Urothelium cell line (cell line): ENCODE results near the gene VSTM2A.

Experiments used
- DNase-seq: peaks from one replicate; pipeline ENCODE4 v3.0.0; 2011; ENCODE audit warnings: low spot score, mixed read lengths
- FAIRE-seq: peaks from 2 replicates; lab custom pipeline; 2011; peaks lifted over from hg19 to GRCh38; lab: Jason Lieb, UNC

Gene VSTM2A

GRCh38 chr7:54596747-54597146, 54.6 kb downstream of the VSTM2A start:
- DNase-seq (no peak), FAIRE-seq (no peak)

- no peak for FAIRE-seq
- DNase-seq, result peak; percentile 23
These were observed 73.4 kb downstream of the VSTM2A start for GRCh38 chr7:54615537-54615936.
